Stimulated activated CD4-positive, alpha-beta T cell treated with anti-CD3 and anti-CD28 coated beads, Interleukin-4, amount 100 ng/mL, for 24 hours (primary cell): ENCODE data around the gene DEFB121.

Experiments used
- DNase-seq: peaks from one replicate; pipeline ENCODE4 v3.0.0-alpha.2; 2020

Gene DEFB121

GRCh38 chr20:31355981-31356380, 50.0 kb downstream of the DEFB121 start:
- no peak for DNase-seq
